Body of pancreas (tissue), 4 donors: ENCODE results near the gene ADRB2.

Experiments
- POLR2A ChIP-seq, 3 donors: fragments of 450-650 bp; IDR thresholded peaks; one replicate each; pipeline ENCODE4 v1.6.1; 2016; ENCODE audit warnings: antibody characterized with exemption in 3 of 3, mild to moderate bottlenecking in 2 of 3
- TF ChIP-seq, protein P1 (sequence below), 7 experiments: fragments of 450-650 bp in 4 of 7; fragments of 200-600 bp in 3 of 7; sonication (generic) in 3 of 7; IDR thresholded peaks; one replicate each; pipeline ENCODE4 v1.5.1; 2016 to 2019; ENCODE audit warnings: antibody characterized with exemption in 7 of 7

DNA sequence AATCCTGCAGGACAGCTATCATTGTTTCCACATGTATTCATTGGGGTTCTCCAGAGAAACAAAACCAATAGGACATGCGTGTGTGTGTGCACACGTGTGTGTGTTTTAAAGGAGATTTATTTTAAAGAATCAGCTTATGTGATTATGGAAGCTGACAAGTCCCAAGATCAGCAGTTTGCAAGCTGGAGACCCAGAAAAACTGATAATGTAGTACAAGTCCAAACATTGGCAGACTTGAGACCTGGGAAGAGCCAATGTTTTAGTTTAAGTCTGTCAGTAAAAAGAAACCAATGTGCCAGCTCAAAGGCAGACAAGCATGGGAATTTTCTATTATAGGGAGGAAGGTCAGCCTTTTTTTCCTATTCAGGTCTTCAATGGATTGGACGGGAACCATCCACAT lies 35.3 kb downstream of the ADRB2 start:
- TF ChIP-seq POLR2A (IDR thresholded peaks at IDR 0.05): no peak
- TF ChIP-seq, protein P1, sequence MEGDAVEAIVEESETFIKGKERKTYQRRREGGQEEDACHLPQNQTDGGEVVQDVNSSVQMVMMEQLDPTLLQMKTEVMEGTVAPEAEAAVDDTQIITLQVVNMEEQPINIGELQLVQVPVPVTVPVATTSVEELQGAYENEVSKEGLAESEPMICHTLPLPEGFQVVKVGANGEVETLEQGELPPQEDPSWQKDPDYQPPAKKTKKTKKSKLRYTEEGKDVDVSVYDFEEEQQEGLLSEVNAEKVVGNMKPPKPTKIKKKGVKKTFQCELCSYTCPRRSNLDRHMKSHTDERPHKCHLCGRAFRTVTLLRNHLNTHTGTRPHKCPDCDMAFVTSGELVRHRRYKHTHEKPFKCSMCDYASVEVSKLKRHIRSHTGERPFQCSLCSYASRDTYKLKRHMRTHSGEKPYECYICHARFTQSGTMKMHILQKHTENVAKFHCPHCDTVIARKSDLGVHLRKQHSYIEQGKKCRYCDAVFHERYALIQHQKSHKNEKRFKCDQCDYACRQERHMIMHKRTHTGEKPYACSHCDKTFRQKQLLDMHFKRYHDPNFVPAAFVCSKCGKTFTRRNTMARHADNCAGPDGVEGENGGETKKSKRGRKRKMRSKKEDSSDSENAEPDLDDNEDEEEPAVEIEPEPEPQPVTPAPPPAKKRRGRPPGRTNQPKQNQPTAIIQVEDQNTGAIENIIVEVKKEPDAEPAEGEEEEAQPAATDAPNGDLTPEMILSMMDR (IDR thresholded peaks at IDR 0.05): no peak
